ELR (cell line): Measurements from ENCODE around the gene RGS14.
"Not testable (repeated sequence)": the region's sequence is repeated elsewhere in the genome, so short reads cannot be mapped to it uniquely, and the experiment has no call there.

Source experiments
- DNase-seq: peaks from one replicate; pipeline ENCODE4 v3.0.0-alpha.2; 2015; ENCODE audit warnings: low read depth

The RGS14 gene

GRCh38 chr5:177402271-177403043 is 44.7 kb downstream of the RGS14 start:
- DNase-seq: peak; percentile 72

GRCh38 chr5:177403102-177403791 is 45.5 kb downstream of the RGS14 start:
- DNase-seq: peak; percentile 38

DNA sequence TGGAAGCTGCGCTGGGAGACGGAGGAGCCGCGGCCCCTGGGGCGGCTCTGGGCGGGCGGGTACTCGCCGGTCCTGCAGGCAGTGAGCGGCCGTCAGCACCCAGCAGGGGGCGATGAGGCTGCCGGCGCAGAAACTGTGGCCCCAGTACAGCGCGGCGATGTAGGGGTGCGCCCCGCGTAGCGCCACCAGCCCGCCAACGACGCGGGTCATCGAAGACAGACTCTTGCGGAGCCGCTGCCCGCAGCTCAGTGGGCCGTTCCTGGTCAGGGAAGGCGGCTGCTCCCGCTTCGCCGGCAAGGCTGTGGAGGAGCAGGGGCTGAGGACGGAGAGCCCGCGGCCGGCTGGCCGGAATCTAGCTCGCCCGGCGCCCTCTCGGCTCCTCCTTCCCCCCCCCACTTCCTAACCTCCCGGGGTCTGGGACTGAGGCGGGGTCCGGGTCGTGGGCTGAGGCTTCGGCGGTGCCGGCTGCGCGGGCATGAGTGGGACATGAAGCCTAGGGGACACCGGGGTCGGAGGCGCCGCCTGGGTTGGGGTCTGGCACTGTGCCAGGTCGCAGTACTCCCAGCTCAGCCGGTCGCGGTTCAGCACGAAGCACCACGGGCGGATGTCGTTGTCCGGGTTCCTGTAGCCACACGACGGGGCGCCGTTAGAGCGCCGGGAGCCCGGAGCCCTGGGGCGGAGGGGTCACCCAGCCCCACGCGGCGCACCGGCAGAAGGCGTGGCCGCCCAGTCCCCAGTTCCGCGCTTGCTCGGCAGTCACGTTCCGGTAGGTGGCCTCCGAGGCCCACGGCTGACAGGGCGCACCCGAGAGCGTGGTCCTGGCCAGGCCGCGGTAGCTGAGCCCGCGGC is 46.3 kb downstream of the RGS14 start:
- peak; percentile 87 for DNase-seq

DNA sequence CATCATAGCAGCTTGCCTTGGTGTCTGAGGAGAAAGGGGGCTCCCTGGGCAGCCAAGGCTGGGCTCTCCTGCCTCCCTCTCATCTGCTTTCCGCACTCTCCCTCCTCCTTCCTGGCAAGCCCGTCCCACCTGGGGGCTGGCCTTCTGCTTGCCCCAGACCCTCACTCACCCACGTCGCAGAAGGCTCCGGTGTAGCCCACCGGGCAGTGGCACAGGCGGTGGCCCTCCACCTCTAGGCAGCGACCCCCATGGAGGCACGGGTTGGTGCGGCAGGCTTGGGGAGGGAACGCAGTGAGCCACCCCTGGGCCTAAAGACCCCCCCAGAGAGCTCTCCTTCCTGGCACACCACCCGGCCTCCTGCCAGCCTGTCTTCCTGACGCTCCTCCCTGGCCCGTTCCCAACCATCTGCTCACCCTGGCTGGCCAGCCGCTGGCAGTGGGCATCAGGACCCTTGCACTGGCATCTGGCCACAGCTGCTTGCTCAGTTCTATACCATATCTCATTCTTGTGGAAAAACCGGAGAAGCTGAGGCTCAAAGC is 47.0 kb downstream of the RGS14 start:
- no peak for DNase-seq

DNA sequence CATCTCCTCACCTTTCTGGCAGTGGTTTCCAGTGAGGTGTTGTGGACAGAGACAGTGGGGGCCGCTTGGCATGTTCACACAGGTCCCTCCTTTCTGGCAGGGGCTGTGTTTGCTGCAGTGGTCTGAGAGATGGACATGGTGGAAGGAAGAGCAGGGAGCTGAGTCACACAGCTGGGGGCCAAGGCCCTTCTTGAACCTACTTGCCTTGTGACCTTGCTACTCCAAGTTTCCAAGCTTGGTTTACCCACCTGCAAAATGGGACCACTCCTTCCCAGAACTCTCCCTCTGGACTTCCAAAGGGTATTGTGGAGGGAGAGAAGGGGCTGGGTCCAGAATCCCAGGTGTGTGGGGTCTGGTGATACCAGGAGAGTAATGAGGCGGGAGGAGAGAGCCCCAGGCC is 47.6 kb downstream of the RGS14 start:
- DNase-seq: no peak

GRCh38 chr5:177405805-177406204 is 48.1 kb downstream of the RGS14 start:
- DNase-seq: no peak

DNA sequence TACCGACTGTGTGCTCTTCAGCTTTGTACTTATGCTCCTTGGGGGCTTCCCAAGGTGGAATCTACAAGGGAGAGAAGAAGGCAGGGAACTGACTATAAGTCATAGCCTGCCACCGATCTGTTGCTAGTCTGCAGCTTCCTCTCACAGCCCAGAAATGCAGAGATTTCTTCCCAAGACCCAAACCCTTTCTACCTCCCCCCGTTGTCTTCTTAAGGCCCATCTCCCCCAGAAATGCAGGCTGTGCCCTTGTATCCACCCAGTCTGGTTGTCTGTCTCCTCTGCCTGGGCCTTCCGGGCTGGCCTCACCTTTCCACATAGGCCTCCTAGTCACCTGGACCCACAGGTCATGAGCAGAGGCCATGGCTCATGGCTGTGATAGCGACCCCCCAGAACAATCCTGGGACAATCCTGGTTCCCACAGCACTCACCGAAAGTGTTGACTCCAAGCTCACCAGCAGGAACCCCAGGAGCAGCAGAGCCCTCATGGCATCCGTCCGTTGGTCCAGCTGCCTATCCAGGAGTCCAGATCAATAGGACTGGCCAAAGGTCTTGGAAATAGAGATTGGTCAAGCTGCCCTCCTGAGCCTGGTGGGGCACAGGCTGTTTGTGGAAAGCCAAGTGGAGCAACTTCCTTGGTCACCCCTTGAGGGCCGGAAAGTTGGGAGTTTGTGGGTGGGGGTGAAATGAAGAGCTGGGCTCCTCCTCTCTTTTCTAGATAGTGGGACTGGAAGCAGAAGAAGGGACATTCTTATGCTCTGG is 51.5 kb downstream of the RGS14 start, which contains the start of gene F12:
Gene F12 (minus strand): TSS at position 522 of the 759 bp plus-strand sequence. CDS start 37 bp downstream, at position 485.
- no peak for DNase-seq

DNA sequence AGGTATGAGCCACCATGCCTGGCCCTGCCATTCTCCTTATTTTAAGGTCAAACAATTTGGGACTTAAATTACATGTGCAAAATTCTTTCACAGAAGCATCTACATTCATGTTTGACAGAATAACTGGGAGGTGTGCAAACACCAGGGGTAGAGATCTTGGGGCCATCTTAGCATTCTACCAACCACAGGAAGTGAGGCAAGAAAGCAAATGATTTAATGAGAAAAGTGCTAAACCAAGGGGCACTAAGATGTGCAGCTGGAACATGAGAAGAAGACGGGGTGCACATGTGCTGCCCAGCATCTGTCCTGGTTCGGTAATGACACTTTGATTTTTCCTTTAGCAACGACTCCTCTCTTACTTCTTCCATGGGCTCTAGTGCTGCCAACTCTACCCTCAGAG is 52.9 kb downstream of the RGS14 start:
- DNase-seq: no peak

GRCh38 chr5:177412603-177413233 is 55.0 kb downstream of the RGS14 start:
- DNase-seq: no peak

DNA sequence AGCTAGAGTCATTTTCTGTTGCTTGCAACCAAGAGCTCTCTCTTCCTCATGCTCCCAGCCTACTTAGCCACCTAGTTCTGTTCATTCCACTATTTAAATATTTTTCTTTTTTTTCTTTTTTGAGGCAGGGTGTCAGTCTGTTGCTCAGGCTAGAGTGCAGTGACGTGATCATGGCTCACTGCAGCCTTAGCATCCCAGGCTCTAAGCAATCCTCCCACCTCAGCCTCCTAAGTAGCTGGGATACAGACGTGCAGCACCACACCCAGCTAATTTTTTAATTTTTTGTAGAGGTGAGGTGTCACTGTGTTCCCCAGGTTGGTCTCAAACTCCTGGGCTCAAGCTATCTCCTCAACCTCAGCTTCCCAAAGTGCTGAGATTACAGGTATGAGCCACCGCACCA is 56.8 kb downstream of the RGS14 start:
- DNase-seq: no peak

GRCh38 chr5:177417081-177417480 is 59.4 kb downstream of the RGS14 start:
- not testable (repeated sequence) for DNase-seq

DNA sequence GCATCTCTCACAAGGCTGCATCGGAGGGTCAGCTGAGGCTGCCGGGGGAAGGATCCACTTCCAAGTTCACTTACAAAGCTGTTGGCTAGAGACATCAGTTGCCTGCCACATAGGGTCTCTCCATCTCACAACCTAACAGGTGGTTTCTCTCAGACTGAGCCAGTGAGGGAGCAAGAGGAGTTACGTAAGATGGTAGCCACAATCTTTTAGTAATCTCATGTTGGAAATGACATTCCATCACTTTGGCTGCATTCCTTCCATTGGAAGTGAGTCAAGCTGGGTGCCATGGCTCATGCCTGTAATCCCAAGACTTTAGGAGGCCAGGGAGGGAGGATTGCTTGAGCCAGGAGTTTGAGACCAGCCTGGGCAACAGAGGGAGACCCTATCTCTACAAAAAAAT is 61.3 kb downstream of the RGS14 start:
- peak; percentile 54 for DNase-seq

- DNase-seq: not testable (repeated sequence)
Measured at GRCh38 chr5:177420472-177420871, 62.7 kb downstream of the RGS14 start.

- peak; percentile 30 for DNase-seq
Measured at GRCh38 chr5:177421062-177421798, 63.5 kb downstream of the RGS14 start.
